Cardiac atrium fibroblast (primary cell): Measurements from ENCODE around the gene LY6G6D. TPM values are rescaled to one million over a fixed set of nuclear protein-coding genes. Genes with fewer than 3 reads are reported as not detected.

Experiments used
- total RNA-seq: library from RNA; depleted of rRNA; stranded (reverse); fragments of >200 nt; gene quantifications from 2 replicates; pipeline ENCODE4 v1.2.3, GENCODE V29; 2015

Gene LY6G6D, protein sequence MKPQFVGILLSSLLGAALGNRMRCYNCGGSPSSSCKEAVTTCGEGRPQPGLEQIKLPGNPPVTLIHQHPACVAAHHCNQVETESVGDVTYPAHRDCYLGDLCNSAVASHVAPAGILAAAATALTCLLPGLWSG
- total RNA-seq: not detected in 2 replicates

DNA sequence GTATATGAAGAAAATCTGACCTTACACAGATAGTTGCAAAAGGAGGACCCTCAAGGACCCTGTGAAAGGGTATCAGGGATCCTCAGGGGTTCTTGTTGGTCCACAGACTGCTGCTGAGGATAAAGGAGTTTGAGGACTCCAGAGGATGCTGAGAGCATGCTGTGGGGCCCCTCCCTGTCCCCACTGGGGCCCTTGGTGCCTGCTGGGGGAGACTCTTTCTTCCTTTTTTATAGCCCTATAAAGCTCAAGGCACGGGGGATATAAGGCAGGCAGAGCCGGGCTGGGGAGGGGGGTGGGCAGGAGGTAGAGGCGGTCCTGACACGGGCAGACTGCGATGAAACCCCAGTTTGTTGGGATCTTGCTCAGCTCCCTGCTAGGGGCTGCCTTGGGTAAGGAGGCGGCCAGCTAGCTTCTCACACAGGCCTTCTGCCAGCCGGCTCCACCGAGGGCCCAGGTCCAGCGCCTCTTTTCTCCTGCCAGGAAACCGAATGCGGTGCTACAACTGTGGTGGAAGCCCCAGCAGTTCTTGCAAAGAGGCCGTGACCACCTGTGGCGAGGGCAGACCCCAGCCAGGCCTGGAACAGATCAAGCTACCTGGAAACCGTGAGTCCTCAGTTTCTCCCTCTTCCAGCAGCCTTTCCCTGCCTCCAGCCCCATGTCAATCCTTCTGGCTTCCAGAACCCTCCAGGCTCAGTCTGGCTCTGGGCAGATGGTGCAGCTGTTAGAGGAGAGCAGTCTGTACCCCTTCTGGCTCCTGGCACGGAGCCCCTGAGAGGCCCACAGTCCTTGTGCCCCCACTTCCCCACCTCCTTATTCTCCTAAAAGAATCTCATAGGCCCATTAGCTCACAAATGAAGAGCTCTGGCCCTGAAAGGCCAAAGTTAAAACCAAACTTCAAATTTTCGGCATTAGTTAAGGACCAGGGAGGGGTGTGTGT, at the start of gene LY6G6D:
Gene LY6G6D (plus strand): TSS at position 327 of the 937 bp plus-strand sequence. CDS start 8 bp downstream, at position 335.

GRCh38 chr6:31665501-31666336, 49.4 kb upstream of the LY6G6D start, which contains the start of gene CSNK2B:
TSS of gene CSNK2B (plus strand) at chr6:31666080. CDS start at chr6:31666832, 752 bp downstream.

GRCh38 chr6:31669676-31670075, 45.5 kb upstream of the LY6G6D start, which contains the start of gene LY6G5B:
TSS of gene LY6G5B (plus strand) at chr6:31669976. CDS start at chr6:31670951, 975 bp downstream.

GRCh38 chr6:31680226-31681134, 34.7 kb upstream of the LY6G6D start, which contains the start of gene LY6G5C:
TSS of gene LY6G5C (minus strand) at chr6:31681067. CDS start at chr6:31680373, 694 bp downstream.

GRCh38 chr6:31702819-31703716, 12.1 kb upstream of the LY6G6D start, which contains the start of gene ABHD16A:
TSS of gene ABHD16A (minus strand) at chr6:31703324. CDS start at chr6:31703281, 43 bp downstream.

DNA sequence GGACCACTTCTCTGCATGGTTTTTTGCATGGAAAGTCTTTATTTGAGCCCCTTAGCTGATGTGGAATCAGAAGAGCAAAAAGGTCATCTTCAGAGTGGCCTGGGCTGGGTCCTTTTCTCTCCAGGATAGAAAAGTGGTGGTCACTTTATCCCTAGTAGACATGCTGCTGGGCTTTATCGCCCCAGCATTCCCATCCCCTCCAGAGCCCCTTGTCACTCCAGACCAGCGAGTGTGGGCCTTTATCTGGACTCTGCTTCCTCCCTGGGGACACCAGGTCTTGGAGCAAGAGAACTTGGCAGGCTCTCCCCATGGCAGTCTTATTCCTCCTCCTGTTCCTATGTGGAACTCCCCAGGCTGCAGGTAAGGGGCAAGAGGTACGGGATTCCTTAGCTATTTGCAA, 8.5 kb upstream of the LY6G6D start, which contains the start of gene LY6G6F:
Gene LY6G6F (plus strand): TSS at position 268 of the 400 bp plus-strand sequence. CDS start 41 bp downstream, at position 309.

GRCh38 chr6:31721351-31722020, 6.3 kb downstream of the LY6G6D start, which contains the start of gene LY6G6C:
TSS of gene LY6G6C (minus strand) at chr6:31721746. CDS start at chr6:31721679, 67 bp downstream.

DNA sequence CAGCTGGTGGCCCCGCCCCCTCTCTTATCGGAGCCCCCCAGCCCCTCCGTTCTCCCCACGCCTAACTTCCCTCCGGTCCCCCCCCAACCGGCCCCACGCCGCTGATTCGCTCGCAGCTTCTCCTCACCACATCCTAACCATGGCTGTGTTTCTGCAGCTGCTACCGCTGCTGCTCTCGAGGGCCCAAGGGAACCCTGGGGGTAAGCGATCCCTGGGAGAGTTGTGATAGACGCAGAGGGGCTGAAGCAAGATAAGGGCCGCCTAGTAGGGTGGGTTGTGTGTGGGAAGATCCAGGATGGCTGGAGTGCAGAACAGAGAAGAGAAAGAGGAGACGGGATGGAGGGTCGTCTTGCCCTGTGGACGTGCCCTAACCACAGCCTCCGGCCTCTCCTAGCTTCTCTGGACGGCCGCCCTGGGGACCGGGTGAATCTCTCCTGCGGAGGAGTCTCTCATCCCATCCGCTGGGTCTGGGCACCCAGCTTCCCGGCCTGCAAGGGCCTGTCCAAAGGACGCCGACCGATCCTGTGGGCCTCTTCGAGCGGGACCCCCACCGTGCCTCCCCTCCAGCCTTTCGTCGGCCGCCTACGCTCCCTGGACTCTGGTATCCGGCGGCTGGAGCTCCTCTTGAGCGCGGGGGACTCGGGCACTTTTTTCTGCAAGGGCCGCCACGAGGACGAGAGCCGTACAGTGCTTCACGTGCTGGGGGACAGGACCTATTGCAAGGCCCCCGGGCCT, 8.3 kb downstream of the LY6G6D start, which contains the start of gene MPIG6B:
Gene MPIG6B (plus strand): TSS at position 129 of the 735 bp plus-strand sequence. CDS start 11 bp downstream, at position 140.

DNA sequence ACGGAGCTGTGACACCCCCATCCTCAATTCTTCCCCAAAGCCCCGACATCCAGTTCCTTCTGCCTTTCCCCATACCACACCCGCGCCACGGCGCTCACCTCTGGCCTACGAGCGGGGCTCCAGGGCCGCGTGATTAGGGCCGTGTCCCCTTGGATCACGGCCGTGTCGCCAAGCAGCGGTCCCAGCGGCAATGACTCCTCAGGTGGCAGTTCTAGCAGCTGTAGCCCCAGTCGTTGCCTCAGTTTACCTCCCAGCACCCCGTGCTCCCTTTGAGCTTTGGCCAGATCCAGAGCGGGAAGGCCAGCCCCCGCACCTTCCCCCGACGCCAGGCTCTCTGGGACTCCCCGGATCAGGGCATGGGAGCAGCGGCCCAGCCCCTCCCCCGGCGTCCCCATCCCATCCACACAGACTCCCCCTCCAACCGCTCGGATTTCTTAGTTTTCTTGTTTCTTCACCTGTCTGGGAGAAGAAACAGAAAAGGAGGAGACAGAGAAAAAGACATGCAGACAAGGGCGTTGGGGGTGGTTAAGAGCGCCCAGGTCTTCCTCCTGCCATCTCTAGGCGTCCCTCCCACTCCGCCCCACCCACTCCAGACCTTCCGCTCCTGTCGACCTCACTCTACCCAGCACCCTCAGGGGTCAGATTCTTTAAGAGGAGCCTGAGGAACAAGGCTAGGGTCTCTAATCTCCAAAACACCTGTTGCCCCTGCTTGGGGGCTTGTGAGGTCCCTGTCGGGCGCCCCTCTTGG, 13.8 kb downstream of the LY6G6D start, which contains the start of gene DDAH2:
Gene DDAH2 (minus strand): TSS at position 533 of the 748 bp plus-strand sequence. CDS start 138 bp downstream, at position 395.

DNA sequence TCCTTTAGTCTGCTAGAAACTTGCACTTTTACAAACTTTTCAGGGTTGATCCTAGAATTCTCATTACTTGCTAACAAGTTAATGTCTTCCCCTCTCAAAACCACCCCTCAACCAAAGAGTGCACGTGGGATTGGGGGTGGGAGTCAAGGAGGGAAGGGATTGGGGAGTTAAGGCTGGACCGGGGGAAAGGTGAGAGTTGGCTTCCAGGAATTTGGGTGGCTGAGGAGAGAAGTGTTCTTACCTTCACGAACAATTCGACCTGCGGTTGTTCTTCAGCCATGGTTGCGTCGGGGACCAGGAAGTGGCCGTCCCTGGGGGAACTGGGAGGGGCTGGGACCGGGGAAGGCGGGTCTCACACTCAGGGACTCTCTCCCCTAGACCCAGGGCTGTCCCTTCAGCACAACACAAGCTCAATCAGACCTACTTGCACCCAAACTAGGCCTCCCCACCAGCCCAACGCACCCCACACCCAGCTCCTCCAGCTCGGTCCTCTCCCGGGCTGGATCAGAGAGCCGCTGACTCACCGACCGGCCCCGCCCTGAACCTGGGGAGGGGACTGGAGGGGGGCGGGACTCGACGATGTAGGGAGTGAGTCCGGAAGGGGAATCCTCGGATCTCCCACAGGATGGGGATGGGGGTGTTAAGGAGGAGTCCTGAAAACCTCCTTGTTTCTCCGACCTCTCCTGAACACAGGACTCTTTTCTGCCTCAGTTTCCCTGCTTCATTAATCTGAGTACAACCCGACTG, 21.0 kb downstream of the LY6G6D start, which contains the start of gene CLIC1:
Gene CLIC1 (minus strand): TSS at position 510 of the 747 bp plus-strand sequence. CDS start 230 bp downstream, at position 280.

DNA sequence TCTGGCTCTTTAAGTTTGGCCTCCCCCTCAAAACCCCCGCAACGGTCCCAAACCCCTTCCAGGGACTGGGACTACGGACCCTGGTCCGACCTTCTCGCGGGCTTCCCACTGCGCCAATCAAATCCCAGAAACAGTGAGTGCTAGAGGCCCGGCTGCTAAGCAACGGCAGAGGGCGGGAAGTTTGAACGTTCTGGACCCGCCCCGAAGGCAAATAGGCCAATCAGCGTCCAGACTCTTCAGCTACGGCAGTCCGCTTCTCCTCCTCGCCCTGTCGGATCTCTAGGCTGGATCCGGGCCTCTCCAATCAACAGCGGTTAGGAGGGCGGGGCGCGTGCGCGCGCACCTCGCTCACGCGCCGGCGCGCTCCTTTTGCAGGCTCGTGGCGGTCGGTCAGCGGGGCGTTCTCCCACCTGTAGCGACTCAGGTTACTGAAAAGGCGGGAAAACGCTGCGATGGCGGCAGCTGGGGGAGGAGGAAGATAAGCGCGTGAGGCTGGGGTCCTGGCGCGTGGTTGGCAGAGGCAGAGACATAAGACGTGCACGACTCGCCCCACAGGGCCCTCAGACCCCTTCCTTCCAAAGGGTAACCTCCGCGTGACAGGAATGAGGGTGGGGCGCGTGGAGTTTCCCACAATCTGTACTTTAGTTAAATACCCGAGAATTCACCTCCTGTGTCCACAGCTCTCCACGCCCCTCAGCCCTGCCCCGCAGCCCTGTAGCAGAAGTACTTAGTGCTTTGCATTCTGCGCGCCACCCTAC, 24.7 kb downstream of the LY6G6D start, which contains the start of gene MSH5:
Gene MSH5 (plus strand): TSS at position 367 of the 758 bp plus-strand sequence. CDS start 462 bp downstream, outside the sequence.

GRCh38 chr6:31762356-31762755, 47.2 kb downstream of the LY6G6D start, which contains the start of gene SAPCD1:
TSS of gene SAPCD1 (plus strand) at chr6:31762656. CDS start at chr6:31763055, 399 bp downstream.

